SH-SY5Y (cell line): ENCODE measurements around the gene ABCC1.

Experiments used
- GATA2 ChIP-seq: IDR thresholded peaks from 2 replicates; pipeline ENCODE4 v1.6.1; 2011; ENCODE audit warnings: mild to moderate bottlenecking, low read depth, low read length
- GATA3 ChIP-seq: IDR thresholded peaks from 2 replicates; pipeline ENCODE4 v1.6.1; 2011; ENCODE audit warnings: low read depth, mild to moderate bottlenecking, low read length, moderate library complexity

DNA sequence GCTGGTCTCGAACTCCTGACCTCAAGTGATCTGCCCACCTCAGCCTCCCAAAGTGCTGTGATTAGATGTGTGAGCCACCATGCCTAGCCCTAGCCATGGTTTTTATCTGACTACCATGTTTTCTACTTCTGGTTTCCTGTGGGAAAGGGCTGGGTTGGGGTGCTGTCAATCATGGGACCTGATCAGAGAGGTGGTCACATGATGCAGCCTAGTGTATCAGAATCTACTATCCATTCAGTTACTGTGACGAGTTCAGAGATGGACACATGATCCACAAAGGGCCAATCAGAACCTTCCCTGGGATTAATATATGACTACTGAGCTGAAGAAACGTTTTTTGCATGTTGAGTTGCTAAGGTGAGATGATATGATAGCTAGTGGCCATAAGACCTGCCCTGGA, 214.8 kb downstream of the ABCC1 start:
- TF ChIP-seq GATA3 = no peak
- TF ChIP-seq GATA2 = no peak
